Neuron (in vitro differentiated cells): ENCODE data around the gene MBTPS1.
A peak's percentile ranks its signal among the peaks of the same experiment; 100 is the strongest.
"Not testable (repeated sequence)": the region's sequence is repeated elsewhere in the genome, so short reads cannot be mapped to it uniquely, and the experiment has no call there.

Experiments used
- H2AFZ ChIP-seq: one replicate; pipeline ENCODE4 v1.6.1; 2013; ENCODE audit warnings: low read depth, mild to moderate bottlenecking, inconsistent platforms, low read length, moderate library complexity
- H3K27me3 ChIP-seq: one replicate; pipeline ENCODE4 v1.6.1; 2013; ENCODE audit warnings: low read length; ENCODE audit not compliant: insufficient read depth
- H3K36me3 ChIP-seq: one replicate; pipeline ENCODE4 v1.6.1; 2013; ENCODE audit warnings: low read length; ENCODE audit not compliant: insufficient read depth
- H3K4me1 ChIP-seq: one replicate; pipeline ENCODE4 v1.6.1; 2013; ENCODE audit warnings: low read length; ENCODE audit not compliant: insufficient read depth
- H3K4me3 ChIP-seq: 2 replicates; pipeline ENCODE4 v1.5.1; 2013; ENCODE audit warnings: mild to moderate bottlenecking, low read length, moderate library complexity
- H3K9me3 ChIP-seq: one replicate; pipeline ENCODE4 v1.6.1; 2013; ENCODE audit warnings: low read length

MBTPS1 gene

DNA sequence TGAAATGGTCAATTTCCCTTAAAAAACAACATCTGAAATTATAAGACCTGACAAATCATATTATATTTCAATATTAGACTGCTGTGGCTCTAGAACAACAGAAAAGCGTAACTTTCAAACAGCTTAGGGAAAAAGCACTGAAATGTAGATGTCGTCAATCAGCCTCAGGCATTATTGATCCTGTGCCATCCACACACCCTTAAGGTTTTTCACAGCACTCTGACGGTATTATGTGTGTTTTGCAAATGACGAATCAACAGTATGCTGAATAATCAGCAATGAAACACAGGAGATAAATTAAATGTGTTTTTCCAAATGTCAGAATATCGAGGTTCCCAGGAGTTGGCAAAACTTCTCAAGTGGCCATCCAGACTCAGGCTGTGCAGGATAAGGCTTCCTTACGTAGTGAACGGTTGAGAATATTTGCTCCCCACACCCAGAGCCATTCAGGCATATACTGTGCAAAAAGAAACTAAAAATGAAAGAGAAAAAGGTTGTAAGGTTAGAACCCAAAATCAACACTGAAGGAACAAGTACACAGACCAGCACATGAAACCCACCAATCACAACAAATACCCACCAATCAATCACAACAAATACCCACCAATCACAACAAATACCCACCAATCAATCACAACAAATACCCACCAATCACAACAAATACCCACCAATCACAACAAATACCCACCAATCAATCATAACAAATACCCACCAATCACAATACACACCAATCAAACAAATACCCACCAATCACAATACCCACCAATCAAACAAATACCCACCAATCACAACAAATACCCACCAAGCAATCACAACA, 7.7 kb upstream of the MBTPS1 start:
- Histone ChIP-seq H3K27me3 (no peaks in the 10 kb centered on the region), H3K4me1 (no peaks in the 10 kb centered on the region), H3K4me3 (no peak overlapping the region), H3K9me3 (no peaks in the 10 kb centered on the region), H2AFZ (no peak overlapping the region), H3K36me3 (peaks cover 54% of the 10 kb centered on the region)

DNA sequence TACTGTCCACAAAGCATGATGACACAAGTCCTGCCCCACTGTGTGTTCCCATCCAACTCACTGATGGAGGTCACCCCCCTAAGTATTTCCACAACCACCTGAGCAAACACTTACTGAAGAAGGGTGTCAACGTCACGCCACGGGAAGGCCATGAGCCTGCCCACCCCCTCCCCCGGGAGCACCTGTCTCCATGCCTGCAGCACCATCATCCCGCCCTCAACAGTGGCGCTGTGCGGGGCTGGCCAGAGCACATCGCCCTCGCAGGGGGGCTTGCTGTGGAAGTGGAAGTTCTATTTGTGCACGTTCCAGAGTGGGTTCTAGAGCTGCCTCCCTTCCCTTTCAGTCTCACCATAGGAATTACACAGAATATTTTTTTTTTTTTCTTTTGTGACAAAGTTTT, 4.3 kb upstream of the MBTPS1 start:
- Histone ChIP-seq H3K9me3 (no peaks in the 10 kb centered on the region), H3K4me3 (no peak overlapping the region), H3K4me1 (peaks cover 6% of the 10 kb centered on the region), H3K27me3 (no peaks in the 10 kb centered on the region), H3K36me3 (peaks cover 32% of the 10 kb centered on the region), H2AFZ (no peak overlapping the region)

DNA sequence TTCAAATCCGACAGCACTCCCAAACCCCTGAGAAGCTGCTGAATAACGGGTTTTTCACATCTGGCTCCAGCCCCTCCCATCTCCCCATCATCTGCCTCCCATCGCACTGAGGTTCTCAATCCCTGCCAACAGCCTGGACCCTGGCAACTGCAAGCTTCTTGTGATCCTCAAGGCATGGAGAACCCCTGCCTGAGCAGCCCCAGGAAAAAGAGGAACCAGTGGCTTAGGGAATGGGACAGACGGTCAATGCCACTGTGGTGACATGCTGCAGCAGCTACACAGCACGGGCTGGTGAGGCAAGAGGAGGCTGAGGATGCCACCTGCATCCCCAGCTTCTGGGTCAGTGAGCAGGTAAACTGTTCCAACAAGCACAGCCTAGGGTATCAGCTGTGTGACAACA, 3.3 kb upstream of the MBTPS1 start:
- H2AFZ ChIP-seq, result no peak overlapping the region
- H3K4me3 ChIP-seq, result no peak overlapping the region
- H3K27me3 ChIP-seq, result no peaks in the 10 kb centered on the region

DNA sequence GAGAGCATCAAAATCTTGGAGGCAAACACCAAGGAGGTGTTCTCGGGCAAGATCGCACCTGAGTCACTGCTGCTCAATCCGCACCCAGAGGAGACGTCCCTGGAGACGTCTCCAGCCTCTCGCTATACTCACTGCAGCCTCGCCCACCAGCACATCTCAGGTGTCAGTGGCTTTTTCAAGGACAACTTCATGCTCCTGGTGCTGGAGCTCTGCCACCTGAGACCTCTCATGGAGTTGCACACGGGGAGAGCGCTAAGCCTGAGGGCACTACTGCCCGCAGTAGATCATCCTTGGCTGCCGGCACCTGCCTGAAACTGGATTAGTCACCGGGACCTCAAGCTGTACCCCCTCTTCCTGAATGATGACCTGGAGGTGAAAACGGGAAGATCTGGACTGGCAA, 2.6 kb upstream of the MBTPS1 start:
- Histone ChIP-seq H3K4me1 (peaks cover 14% of the 10 kb centered on the region), H3K9me3 (no peaks in the 10 kb centered on the region), H3K4me3 (no peak overlapping the region), H3K27me3 (no peaks in the 10 kb centered on the region), H3K36me3 (peaks cover 26% of the 10 kb centered on the region), H2AFZ (no peak overlapping the region)

More for the DNA sequence above, 3.3 kb upstream of the MBTPS1 start:
- Histone ChIP-seq H3K36me3 (peaks cover 30% of the 10 kb centered on the region), H3K9me3 (no peaks in the 10 kb centered on the region), H3K4me1 (peaks cover 14% of the 10 kb centered on the region)

DNA sequence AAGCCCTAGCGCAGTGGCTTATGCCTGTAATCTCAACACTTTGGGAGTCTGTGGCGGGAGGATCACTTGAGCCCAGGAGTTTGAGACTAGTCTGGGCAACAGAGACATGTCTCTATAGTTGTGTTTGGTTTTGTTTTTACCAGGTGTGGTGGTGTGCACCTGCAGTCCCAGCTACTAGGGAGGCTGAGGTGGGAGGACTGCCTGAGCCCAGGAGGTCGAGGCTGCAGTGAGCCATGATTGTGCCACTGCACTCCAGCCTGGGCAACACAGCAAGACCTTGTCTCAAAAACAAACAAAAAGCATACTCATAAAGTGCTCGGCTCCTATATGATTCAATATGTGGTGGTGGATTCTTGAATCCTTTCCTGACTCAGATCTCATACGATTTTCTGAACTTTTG, 1.6 kb upstream of the MBTPS1 start:
- not testable (repeated sequence) for H3K4me3 ChIP-seq, H2AFZ ChIP-seq, H3K27me3 ChIP-seq, H3K9me3 ChIP-seq
- Histone ChIP-seq H3K36me3 (peaks cover 15% of the 10 kb centered on the region), H3K4me1 (peaks cover 14% of the 10 kb centered on the region)

DNA sequence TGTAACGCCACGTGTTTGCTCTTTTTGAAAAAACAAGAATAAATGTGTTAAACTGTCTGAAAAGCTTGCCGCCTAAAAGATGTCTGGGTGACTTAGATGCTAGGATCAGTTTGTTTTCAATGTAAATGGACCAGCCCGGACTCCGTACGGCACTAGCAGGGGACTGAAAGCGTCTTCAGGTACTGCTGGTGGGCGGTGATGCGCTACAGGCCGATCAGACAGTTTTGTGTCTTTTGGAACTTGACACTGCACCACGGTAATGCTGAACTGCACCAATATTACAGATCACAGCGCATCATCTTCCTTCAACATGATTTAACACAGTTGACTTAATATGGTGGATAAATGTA, 727 bp upstream of the MBTPS1 start:
- Histone ChIP-seq H3K4me3 (peak overlapping the region; percentile 96), H3K4me1 (peaks cover 14% of the 10 kb centered on the region), H3K27me3 (no peaks in the 10 kb centered on the region), H3K9me3 (no peaks in the 10 kb centered on the region), H3K36me3 (peaks cover 7% of the 10 kb centered on the region), H2AFZ (peak overlapping the region; percentile 78)

DNA sequence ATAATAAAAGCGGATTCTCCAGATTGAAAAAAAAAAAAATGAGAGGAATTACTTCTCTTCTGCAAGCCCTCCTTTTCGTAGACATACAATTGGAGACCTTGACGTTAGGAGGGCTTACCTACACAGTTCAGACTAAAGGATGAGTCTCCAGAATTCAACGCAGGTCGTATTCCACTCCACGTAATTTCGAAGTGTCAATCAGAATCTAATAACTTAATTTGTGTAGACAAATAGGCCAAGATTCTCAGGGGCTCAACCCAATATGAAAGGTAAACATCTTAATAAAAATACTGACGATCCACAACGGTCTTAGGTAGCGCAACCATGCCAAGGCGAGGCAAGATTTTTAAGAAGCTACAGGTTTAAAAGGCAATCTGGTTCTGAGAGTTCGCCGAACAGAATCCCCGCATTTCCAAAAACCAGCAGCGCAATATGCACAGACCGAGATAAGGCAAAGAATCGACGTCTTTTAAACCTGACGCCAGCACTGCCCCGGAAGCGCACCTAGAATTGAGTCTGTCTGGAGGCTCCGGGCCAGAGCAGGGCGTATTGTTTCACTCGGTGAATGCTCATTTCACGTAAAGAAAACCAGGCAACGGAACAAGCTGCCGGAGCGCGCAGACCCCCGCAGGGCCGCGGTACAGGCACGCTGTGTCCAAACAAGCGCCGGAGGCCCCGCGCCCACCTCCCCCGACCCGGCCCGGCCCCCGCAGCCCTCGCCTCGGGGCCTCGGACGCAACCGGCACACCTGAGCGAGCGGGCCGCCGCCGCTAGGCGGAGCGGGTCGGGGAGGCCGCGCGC, 623 bp downstream of the MBTPS1 start:
- Histone ChIP-seq H3K4me3 (peak overlapping the region; percentile 96), H3K4me1 (peaks cover 14% of the 10 kb centered on the region), H3K27me3 (no peaks in the 10 kb centered on the region), H3K9me3 (no peaks in the 10 kb centered on the region), H3K36me3 (no peaks in the 10 kb centered on the region), H2AFZ (peak overlapping the region; percentile 43)

DNA sequence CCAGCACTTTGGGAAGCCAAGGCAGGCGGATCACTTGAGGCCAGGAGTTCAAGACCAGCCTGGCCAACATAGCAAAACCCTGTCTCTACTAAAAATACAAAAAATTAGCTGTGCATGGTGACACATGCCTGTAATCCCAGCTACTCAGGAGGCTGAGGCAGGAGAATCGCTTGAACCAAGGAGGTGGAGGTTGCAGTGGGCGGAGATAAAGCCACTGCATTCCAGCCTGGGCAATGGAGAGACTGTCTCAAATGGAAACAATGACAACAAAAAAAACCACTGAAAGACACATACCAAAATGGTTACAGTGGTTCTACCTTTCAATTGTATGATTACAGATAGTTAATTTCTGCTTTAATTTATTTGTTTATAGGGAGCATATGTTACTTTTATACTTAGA, 4.8 kb downstream of the MBTPS1 start:
- not testable (repeated sequence) for H2AFZ ChIP-seq, H3K36me3 ChIP-seq, H3K27me3 ChIP-seq, H3K4me3 ChIP-seq, H3K9me3 ChIP-seq, H3K4me1 ChIP-seq

DNA sequence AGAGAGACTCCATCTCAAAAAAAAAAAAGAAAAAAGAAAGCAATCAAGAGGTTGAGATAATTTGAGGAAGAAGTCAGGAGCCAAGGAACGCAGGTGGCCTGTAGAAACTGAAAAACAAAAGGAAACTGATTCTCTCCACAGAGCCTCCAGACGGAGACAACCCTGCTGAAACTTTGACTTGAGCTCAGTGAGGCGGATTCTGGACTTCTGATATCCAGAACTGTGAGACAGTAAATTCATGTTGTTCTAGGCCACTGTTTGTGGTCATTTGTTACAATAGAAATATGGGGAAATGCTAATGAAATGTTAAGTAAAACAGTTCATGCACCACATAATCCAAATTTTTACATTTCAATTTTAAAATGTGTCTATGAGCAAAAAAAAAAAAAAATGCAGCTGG, 5.2 kb downstream of the MBTPS1 start:
- Histone ChIP-seq H2AFZ (no peak overlapping the region), H3K4me1 (peaks cover 8% of the 10 kb centered on the region), H3K9me3 (no peaks in the 10 kb centered on the region), H3K36me3 (no peaks in the 10 kb centered on the region), H3K4me3 (no peak overlapping the region), H3K27me3 (no peaks in the 10 kb centered on the region)

DNA sequence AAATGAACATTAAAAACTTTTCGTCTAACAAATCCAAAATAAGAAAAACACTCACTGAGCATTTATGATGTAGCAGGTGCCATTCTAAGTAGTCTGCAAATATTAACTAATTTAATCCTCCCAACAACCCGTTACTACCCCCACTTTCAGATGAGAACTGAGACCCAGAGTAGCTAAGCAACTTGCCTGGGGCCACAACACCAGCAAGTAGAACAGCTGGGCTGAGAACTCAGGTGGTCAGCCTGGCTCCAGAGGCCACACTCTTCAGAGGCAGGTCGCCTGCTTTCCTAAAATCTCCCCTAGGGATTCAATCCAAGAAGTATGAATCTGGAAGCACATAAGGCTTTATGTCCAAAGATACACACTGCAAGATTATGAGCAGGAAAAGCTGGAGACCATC, 6.2 kb downstream of the MBTPS1 start:
- H3K27me3 ChIP-seq, result no peaks in the 10 kb centered on the region
- H2AFZ ChIP-seq, result no peak overlapping the region
- H3K9me3 ChIP-seq, result no peaks in the 10 kb centered on the region
- no peaks in the 10 kb centered on the region for H3K36me3 ChIP-seq
- no peak overlapping the region for H3K4me3 ChIP-seq
- H3K4me1 ChIP-seq, result peaks cover 5% of the 10 kb centered on the region

DNA sequence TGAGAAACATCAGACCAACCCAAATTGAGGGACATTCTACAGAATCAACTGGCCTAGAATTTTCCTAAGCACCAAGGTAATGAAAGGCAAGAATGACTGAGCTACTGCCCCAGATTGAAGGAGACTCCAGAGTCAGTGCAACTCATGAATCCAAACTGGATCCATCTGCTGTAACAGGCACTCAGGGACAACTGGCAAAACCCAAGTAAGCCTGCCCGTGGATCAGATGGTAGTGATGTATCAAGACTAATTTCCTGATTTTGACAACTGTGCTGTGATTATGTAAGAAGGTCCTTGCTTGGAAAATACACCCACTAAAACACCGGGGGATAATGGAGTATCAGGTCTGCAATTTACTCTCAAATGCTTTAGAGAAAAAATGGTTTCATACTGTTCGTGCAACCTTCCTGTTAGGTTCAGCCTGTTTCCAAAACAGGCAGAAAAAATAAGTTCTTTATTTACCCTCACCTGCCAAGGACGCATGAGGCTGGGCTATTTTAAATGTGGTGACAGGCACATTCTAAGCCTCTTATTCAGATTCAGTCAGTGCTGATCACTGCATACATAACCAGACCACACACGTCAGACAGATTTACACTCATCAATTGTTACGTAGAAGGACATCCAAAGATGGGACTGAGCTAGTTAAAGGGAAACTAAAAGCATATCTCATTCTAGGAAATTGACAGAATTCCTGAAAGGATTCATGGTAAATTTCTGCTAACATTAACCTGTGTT, 7.0 kb downstream of the MBTPS1 start:
- H3K4me1 ChIP-seq, result no peaks in the 10 kb centered on the region
- no peak overlapping the region for H2AFZ ChIP-seq
- no peaks in the 10 kb centered on the region for H3K9me3 ChIP-seq
- H3K27me3 ChIP-seq, result no peaks in the 10 kb centered on the region
- H3K36me3 ChIP-seq, result peaks cover 3% of the 10 kb centered on the region
- H3K4me3 ChIP-seq, result no peak overlapping the region

DNA sequence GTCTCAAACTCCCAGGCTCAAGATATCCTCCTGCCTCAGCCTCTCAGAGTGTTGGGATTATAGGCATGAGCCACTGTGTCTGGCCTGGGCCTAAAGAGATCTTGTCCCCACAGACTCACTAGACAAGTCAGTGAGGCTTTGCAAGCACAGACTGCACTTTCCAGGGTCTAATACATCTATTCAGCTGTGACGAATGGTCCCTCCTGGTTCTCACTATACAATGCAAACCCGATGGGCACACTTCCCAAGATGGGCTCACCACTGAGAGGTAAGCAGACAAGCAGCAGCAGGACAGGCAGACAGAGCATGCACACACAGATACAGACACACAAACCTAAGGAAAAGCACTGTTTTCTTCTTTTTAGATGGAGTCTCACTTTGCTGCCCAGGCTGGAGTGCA, 8.8 kb downstream of the MBTPS1 start:
- Histone ChIP-seq H3K36me3 (peaks cover 3% of the 10 kb centered on the region), H3K4me1 (no peaks in the 10 kb centered on the region)

More for the DNA sequence above, 8.8 kb downstream of the MBTPS1 start:
- Histone ChIP-seq H2AFZ (no peak overlapping the region), H3K4me3 (no peak overlapping the region), H3K27me3 (no peaks in the 10 kb centered on the region), H3K9me3 (no peaks in the 10 kb centered on the region)
